Neural progenitor cell (in vitro differentiated cells): ENCODE measurements around the gene IRF2BP2. TPM values are rescaled to one million over a fixed set of nuclear protein-coding genes. Genes with fewer than 3 reads are reported as not detected.

Experiments used
- DNase-seq: peaks from one replicate; pipeline ENCODE4 v3.0.0-alpha.2; 2016; ENCODE audit warnings: low spot score
- H2AFZ ChIP-seq: fragments of 200-600 bp; sonication (generic); replicated peaks from 2 replicates; pipeline ENCODE4 v1.6.1; 2016; ENCODE audit warnings: antibody characterized with exemption
- H3F3A ChIP-seq: fragments of 200-600 bp; sonication (generic); 2 replicates; pipeline ENCODE4 v1.6.1; 2016; ENCODE audit warnings: antibody characterized with exemption, low read depth
- H3K27ac ChIP-seq: fragments of 200-600 bp; sonication (generic); 2 replicates; pipeline ENCODE4 v1.5.1; 2016; ENCODE audit warnings: mild to moderate bottlenecking
- H3K27me3 ChIP-seq: fragments of 200-600 bp; sonication (generic); 2 replicates; pipeline ENCODE4 v1.6.1; 2016; ENCODE audit warnings: mild to moderate bottlenecking, moderate library complexity
- H3K36me3 ChIP-seq: fragments of 200-600 bp; sonication (generic); 2 replicates; pipeline ENCODE4 v1.5.1; 2016
- H3K4me1 ChIP-seq: fragments of 200-600 bp; sonication (generic); 2 replicates; pipeline ENCODE4 v1.6.1; 2016; ENCODE audit warnings: mixed run types
- H3K4me2 ChIP-seq: fragments of 200-600 bp; sonication (generic); 2 replicates; pipeline ENCODE4 v1.6.1; 2016
- H3K4me3 ChIP-seq: fragments of 200-600 bp; sonication (generic); 2 replicates; pipeline ENCODE4 v1.5.1; 2016
- H3K79me2 ChIP-seq: fragments of 200-600 bp; sonication (generic); 2 replicates; pipeline ENCODE4 v1.6.1; 2016; ENCODE audit warnings: low read depth
- H3K9ac ChIP-seq: fragments of 200-600 bp; sonication (generic); 2 replicates; pipeline ENCODE4 v1.6.1; 2016
- H3K9me3 ChIP-seq: fragments of 200-600 bp; sonication (generic); 2 replicates; pipeline ENCODE4 v1.5.1; 2016; ENCODE audit warnings: low read depth
- H4K20me1 ChIP-seq: fragments of 200-600 bp; sonication (generic); 2 replicates; pipeline ENCODE4 v1.6.1; 2016; ENCODE audit warnings: low read depth
- H3K27ac Mint-ChIP-seq: 3 replicates; pipeline ENCODE4 v1.8.0; 2021; ENCODE audit warnings: mixed read lengths
- H3K27me3 Mint-ChIP-seq: 2 replicates; pipeline ENCODE4 v1.8.0; 2022; ENCODE audit warnings: low read depth, mild to moderate bottlenecking, inconsistent platforms, moderate library complexity, mixed read lengths; ENCODE audit not compliant: insufficient read depth
- H3K36me3 Mint-ChIP-seq: 3 replicates; pipeline ENCODE4 v1.8.0; 2021; ENCODE audit warnings: mixed read lengths
- H3K4me1 Mint-ChIP-seq: 3 replicates; pipeline ENCODE4 v1.8.0; 2021; ENCODE audit warnings: mixed read lengths
- H3K4me3 Mint-ChIP-seq: 3 replicates; pipeline ENCODE4 v1.8.0; 2021; ENCODE audit warnings: mild to moderate bottlenecking, moderate library complexity, mixed read lengths
- H3K9me3 Mint-ChIP-seq: 3 replicates; pipeline ENCODE4 v1.8.0; 2020; ENCODE audit warnings: mixed read lengths
- CTCF ChIP-seq: fragments of 200-600 bp; sonication (generic); IDR thresholded peaks from 2 replicates; pipeline ENCODE4 v1.5.1; 2017; ENCODE audit warnings: antibody characterized with exemption, mild to moderate bottlenecking
- EZH2 ChIP-seq: fragments of 200-600 bp; sonication (generic); IDR thresholded peaks from 2 replicates; pipeline ENCODE4 v1.6.1; 2017; ENCODE audit warnings: antibody characterized with exemption, mild to moderate bottlenecking, moderate library complexity
- EZH2phosphoT487 ChIP-seq: fragments of 200-600 bp; sonication (generic); IDR thresholded peaks from 2 replicates; pipeline ENCODE4 v1.6.1; 2017; ENCODE audit warnings: antibody characterized with exemption
- total RNA-seq: library from RNA; depleted of rRNA; stranded (reverse); fragments of >200 nt; gene quantifications from 2 replicates; pipeline ENCODE4 v1.2.3, GENCODE V29; 2015; ENCODE audit warnings: low replicate concordance

Gene IRF2BP2
- total RNA-seq, 1 donor from 2014 or later, result 22.9 TPM

DNA sequence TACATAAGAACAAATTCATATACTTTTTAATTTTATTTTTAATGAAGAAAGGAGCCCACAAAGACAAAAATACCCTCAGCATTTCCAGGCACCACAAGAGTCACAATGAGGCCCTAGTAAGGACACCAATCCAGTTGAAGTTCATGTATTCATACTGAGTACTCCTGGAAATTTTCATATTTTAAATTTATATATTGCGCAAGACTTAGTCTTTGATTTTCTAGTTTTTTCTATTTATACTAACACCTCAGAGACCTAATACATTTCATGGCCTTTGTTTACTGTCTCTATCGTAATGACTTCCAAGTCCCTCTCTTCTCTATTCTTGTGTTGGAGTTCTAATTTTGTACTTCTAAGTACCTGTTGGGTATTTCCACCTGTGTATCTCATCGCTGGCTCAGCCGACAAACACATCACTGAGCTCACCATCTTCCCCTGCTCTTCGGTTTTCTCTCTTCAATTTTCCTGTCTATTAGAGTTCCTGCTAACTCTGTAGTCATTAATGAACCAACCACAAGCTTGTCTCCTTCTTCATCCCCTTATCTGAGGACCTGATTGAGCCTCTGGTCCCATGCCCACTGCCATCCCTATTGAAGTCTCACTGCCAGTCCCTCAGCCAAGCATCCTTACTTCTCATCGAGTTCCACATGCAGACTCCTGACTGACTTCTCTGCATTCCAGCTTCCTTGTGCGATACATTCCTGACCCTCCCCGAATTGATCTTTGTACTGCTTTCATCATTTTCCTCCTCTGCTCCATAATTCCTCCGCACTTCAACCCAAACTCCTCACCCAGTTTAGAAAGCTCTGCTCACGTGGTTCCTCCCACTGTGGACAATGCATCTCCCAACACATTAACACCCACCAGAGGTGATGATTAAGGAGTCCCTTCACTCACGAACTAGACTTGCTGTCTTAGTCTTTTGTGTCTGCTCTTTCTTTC is 17.3 kb upstream of the IRF2BP2 start:
- H4K20me1 ChIP-seq, result no peaks in the 10 kb centered on the region
- no peak overlapping the region for H3K4me3 Mint-ChIP-seq
- no peak for DNase-seq
- peaks cover 7% of the 10 kb centered on the region for H3K4me1 Mint-ChIP-seq
- no peak overlapping the region for H3K27ac ChIP-seq
- H3K4me3 ChIP-seq, result no peak overlapping the region
- no peaks in the 10 kb centered on the region for H3K36me3 Mint-ChIP-seq
- TF ChIP-seq EZH2, result no peak
- no peak for TF ChIP-seq CTCF
- H3K9me3 Mint-ChIP-seq, result no peaks in the 10 kb centered on the region
- H3K9ac ChIP-seq, result no peak overlapping the region
- H3K27ac Mint-ChIP-seq, result no peak overlapping the region
- H3K9me3 ChIP-seq, result no peaks in the 10 kb centered on the region
- peaks cover 2% of the 10 kb centered on the region for H3K27me3 Mint-ChIP-seq
- no peaks in the 10 kb centered on the region for H3F3A ChIP-seq
- no peaks in the 10 kb centered on the region for H3K36me3 ChIP-seq
- no peaks in the 10 kb centered on the region for H3K79me2 ChIP-seq
- no peaks in the 10 kb centered on the region for H3K27me3 ChIP-seq
- no peak overlapping the region for H2AFZ ChIP-seq
- H3K4me2 ChIP-seq, result no peak overlapping the region
- H3K4me1 ChIP-seq, result no peaks in the 10 kb centered on the region

DNA sequence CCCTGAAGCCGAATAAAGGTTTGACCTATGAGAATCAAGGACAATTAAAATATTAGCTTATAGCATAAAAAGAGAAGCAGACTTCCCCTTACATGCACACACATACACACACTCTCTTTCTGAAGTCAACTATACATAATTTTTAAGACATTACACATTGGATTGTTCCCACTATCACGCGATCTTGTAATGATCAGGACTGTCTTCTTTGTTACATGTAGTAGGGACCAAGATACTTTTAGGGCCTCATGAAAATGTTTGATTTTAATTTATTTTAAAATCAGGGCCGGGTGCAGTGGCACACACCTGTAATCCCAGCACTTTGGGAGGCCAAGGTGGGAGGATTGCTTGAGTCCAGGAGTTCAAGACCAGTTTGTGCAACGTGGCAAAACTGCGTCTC is 16.4 kb upstream of the IRF2BP2 start:
- Histone ChIP-seq H3K4me2 (no peak overlapping the region), H3K9ac (no peak overlapping the region), H3K79me2 (no peaks in the 10 kb centered on the region), H3F3A (no peaks in the 10 kb centered on the region), H3K4me3 (no peak overlapping the region), H3K27ac (no peak overlapping the region), H3K27me3 (no peaks in the 10 kb centered on the region), H3K36me3 (no peaks in the 10 kb centered on the region), H3K9me3 (no peaks in the 10 kb centered on the region), H4K20me1 (no peaks in the 10 kb centered on the region), H2AFZ (no peak overlapping the region), H3K4me1 (no peaks in the 10 kb centered on the region)
- Mint-ChIP-seq H3K9me3 (no peaks in the 10 kb centered on the region), H3K27me3 (peaks cover 5% of the 10 kb centered on the region), H3K27ac (no peak overlapping the region), H3K36me3 (no peaks in the 10 kb centered on the region), H3K4me3 (no peak overlapping the region), H3K4me1 (peaks cover 4% of the 10 kb centered on the region)
- DNase-seq, result no peak
- TF ChIP-seq EZH2phosphoT487 (no peak), CTCF (no peak), EZH2 (no peak)

GRCh38 chr1:234624724-234625117 is 14.7 kb upstream of the IRF2BP2 start:
- no peak for DNase-seq
- Histone ChIP-seq H3K27ac (no peak overlapping the region), H3K79me2 (no peaks in the 10 kb centered on the region), H3K4me2 (no peak overlapping the region), H3K4me1 (peaks cover 2% of the 10 kb centered on the region), H3F3A (no peaks in the 10 kb centered on the region), H3K9me3 (no peaks in the 10 kb centered on the region), H3K36me3 (no peaks in the 10 kb centered on the region), H4K20me1 (no peaks in the 10 kb centered on the region), H3K9ac (no peak overlapping the region), H3K4me3 (no peak overlapping the region), H3K27me3 (no peaks in the 10 kb centered on the region), H2AFZ (no peak overlapping the region)
- Mint-ChIP-seq H3K27ac (no peak overlapping the region), H3K36me3 (no peaks in the 10 kb centered on the region), H3K27me3 (peaks cover 5% of the 10 kb centered on the region), H3K4me3 (no peak overlapping the region), H3K4me1 (peaks cover 12% of the 10 kb centered on the region), H3K9me3 (no peaks in the 10 kb centered on the region)
- no peak for TF ChIP-seq EZH2phosphoT487
- TF ChIP-seq EZH2, result no peak
- no peak for TF ChIP-seq CTCF
